Globus pallidus (tissue), 1 donor: ENCODE data around the gene CFTR.
"Not testable (repeated sequence)": the region's sequence is repeated elsewhere in the genome, so short reads cannot be mapped to it uniquely, and the experiment has no call there.

Experiments
- DNase-seq: peaks from one replicate; pipeline ENCODE4 v3.0.0-alpha.2; 2015; ENCODE audit warnings: low spot score

CFTR gene

GRCh38 chr7:117495308-117495707 lies 15.5 kb downstream of the CFTR start:
- no peak for DNase-seq

- no peak for DNase-seq
Measured at GRCh38 chr7:117502331-117502730, 22.5 kb downstream of the CFTR start.

DNA sequence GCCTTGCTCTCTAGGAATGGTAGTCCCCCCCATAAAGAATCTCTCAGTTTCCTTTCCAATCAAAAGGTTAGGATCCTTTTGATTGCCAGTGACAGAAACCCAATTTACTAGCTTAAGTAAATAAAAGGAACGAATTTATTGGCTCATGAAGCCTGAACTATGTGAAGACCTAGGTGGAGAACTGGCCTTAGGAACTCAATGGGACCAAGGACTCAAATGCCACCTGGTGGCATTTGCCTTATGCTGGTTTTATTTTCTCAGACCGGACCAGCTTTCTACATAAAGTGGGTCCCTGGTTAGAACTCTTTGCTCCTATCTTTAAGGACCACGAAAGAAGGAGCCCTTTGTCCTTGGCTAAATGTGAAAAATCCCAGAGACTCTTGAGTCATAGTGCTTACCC lies 25.4 kb downstream of the CFTR start:
- no peak for DNase-seq

GRCh38 chr7:117508676-117509075 lies 28.9 kb downstream of the CFTR start:
- DNase-seq, result no peak

DNA sequence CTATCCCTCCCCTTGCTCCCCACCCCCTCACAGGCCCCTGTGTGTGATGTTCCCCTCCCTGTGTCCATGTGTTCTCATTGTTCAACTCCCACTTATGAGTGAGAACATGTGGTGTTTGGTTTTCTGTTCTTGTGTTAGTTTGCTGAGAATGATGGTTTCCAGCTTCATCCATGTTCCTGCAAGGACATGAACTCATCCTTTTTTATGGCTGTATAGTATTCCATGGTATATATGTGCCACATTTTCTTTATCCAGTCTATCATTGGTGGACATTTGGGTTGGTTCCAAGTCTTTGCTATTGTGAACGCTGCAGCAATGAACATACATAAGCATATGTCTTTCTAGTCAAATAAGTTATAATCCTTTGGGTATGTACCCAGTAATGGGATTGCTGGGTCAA lies 37.4 kb downstream of the CFTR start:
- not testable (repeated sequence) for DNase-seq

GRCh38 chr7:117530390-117530789 lies 50.6 kb downstream of the CFTR start:
- DNase-seq, result no peak

DNA sequence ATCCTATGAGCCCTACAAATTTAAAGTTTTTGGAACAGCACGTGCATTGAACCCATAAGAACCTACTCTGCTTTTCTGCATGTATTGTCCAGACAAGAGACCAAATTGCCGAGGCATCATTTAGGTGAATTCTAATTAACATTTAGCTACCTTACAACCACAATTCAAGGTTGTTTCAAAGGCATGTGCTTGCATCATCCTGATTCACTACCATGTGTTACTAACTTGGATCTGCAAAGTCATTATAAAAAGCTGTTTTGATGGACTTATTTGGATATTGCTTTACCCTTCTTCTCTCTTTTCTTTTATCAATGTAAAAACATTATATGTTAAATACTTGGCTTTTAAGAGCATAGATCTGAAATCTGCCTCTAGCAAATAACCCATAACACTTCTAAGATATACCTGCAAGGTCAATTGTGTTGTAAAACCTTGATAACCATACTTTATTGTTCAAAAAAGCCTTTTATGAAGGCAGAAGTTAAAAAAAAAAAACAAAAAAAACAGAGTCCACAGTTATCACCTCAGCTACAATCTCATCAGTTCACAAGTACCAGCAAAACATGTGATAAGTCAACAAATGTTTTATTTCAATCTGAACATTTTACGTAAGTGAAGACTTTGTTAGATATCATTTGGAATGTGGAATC lies 51.9 kb downstream of the CFTR start:
- no peak for DNase-seq

GRCh38 chr7:117538053-117538452 lies 58.2 kb downstream of the CFTR start:
- no peak for DNase-seq

DNA sequence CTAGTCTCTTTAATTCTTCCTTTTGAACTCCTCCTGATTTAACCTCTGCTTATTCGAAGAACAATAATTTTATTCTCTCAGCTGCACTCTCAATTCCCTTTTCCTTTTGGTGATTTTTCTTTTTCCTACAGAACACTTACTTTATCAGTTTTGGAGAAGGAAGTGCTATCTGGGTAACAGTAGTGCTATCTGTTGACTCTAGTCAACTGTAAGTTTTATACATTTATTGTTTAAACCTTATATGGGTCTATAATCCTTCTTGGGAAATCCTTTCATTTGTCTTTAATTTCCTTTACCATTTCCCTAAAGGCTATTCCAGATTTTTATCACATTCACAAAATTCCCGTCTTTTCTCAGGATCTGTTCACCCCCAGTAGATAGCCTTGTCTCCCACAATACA lies 64.2 kb downstream of the CFTR start:
- no peak for DNase-seq

GRCh38 chr7:117548035-117548434 lies 68.2 kb downstream of the CFTR start:
- no peak for DNase-seq

DNA sequence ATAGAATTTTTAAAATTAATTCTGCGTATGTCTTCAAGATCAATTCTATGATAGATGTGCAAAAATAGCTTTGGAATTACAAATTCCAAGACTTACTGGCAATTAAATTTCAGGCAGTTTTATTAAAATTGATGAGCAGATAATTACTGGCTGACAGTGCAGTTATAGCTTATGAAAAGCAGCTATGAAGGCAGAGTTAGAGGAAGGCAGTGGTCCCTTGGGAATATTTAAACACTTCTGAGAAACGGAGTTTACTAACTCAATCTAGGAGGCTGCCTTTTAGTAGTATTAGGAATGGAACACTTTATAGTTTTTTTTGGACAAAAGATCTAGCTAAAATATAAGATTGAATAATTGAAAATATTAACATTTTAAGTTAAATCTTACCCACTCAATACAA lies 70.8 kb downstream of the CFTR start:
- no peak for DNase-seq

DNA sequence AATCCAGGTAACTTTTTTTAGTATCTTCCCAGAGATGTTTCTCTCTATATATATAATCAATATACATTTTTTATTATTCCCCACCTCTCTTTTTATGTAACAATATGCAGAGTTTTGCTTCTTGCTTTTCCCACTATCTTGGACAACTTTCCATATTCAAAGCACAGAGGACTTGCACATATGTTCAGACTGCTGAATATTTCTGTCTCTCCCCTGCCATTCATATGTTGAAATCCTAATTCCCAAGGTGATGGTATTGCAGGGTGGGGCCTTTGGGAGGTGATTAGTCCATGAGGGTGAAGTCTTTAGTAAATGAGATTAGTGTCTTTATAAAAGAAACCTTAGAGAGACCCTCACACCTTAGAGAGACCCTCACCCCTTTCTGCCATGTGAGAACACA lies 72.8 kb downstream of the CFTR start:
- no peak for DNase-seq

DNA sequence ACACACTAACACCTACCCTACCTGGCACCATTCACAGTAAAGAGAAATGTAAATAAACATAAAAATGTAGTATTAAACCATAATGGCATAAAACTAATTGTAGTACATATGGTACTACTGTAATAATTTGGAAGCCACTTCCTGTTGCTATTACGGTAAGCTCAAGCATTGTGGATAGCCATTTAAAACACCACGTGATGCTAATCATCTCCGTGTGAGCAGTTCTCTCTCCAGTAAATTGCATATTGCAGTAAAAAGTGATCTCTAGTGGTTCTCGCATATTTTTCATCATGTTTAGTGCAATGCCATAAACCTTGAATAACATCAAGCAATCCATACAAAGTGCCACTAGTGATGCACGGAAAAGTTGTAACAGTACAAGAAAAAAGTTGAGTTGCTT lies 75.4 kb downstream of the CFTR start:
- DNase-seq, result no peak

GRCh38 chr7:117559391-117559790 lies 79.6 kb downstream of the CFTR start:
- no peak for DNase-seq

GRCh38 chr7:117560030-117560429 lies 80.2 kb downstream of the CFTR start:
- no peak for DNase-seq

DNA sequence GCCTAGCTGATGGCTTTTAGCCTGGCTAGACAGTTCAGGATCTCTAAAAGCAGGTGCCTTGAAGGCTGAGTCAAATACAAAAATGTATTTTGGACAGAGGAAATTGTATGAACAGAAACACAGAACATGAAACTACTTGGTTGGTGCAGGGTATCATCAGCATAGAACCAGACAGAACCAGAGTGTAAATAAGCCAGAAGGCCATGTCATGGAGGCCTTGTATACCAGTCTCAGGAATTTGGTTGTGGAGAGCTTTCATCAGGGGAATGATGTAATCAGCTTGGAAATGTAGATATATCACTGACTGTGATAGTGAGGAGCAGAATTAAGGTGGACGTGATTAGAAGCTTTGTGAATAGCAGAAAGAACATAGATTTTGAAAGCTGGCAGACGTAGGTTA lies 82.9 kb downstream of the CFTR start:
- DNase-seq, result no peak

GRCh38 chr7:117564080-117564479 lies 84.3 kb downstream of the CFTR start:
- DNase-seq, result no peak

- no peak for DNase-seq
Measured at GRCh38 chr7:117564627-117565026, 84.8 kb downstream of the CFTR start.

DNA sequence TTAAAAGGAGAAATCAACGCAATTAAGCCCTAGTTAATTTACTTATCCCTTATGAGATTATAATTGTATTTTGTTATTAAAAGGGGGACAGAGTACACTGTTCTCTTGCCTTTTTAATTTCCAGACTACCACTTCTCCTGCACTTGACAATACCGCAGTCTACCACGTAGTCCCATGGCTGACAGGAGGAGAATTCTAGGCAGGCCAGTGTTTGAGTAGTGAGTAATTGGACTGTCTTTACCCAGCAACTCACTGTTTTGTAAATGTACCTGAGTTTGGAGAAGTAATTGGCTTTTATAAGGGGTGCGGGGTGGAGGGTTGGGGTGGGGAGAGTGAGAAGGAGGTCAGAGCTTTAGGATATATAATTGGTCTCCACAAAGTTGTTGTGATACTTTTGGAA lies 85.4 kb downstream of the CFTR start:
- DNase-seq, result no peak

GRCh38 chr7:117567781-117568180 lies 88.0 kb downstream of the CFTR start:
- DNase-seq, result no peak

DNA sequence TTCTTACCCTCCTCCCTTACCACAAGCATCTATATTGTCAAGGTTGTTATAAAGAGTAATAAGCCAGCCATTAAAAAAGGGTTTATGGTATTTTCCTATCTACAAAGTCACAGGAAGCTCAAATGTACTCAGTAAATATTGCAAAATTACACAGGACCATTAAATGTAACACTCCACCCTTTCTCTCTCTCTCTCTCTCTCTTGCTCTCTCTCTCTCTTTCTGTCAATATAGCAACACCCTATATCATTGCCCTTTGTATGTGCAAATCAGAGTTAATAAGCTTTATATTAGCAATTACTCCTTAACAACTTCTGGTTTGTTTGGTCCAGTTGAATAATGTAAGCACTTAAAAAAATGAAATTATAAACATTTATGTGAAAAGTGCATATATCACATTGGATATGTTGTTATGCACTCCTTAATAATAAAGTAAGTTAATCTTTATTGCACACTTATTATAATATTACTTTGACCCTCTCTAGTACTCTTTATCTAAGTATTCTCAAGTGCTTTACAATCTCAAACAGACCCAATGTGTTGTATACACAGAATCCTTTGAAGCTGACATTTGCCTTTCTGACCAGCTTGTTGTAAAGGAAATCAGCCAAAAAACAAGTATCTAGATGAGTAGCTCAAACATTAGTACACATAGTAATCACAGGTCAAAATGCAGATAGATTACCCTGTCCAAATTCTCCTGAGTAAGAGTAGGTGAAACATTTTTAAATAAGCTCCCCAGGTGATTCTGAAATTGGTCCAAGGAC lies 93.2 kb downstream of the CFTR start:
- no peak for DNase-seq

GRCh38 chr7:117581424-117581823 lies 101.6 kb downstream of the CFTR start:
- no peak for DNase-seq

- DNase-seq, result no peak
Measured at GRCh38 chr7:117582219-117582704, 102.4 kb downstream of the CFTR start.

DNA sequence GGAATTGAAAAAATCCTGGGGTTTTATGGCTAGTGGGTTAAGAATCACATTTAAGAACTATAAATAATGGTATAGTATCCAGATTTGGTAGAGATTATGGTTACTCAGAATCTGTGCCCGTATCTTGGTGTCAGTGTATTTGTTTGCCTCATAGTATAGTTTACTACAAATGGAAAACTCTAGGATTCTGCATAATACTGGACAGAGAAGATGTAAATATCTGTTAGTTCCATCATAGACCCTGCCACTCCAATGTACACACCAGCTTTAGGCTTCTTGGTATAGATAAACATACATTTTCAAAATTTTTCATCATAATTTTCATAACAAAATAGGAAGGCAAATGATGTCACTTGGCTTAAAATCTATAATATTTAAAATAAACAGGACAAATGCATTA lies 108.1 kb downstream of the CFTR start:
- no peak for DNase-seq
